Upper lobe of left lung (tissue), 4 donors: ENCODE results near the gene GRID1.

ENCODE experiments used
- CTCF ChIP-seq, 6 experiments: fragments of 450-650 bp in 4 of 6; fragments of 200-600 bp in 2 of 6; sonication (generic) in 2 of 6; IDR thresholded peaks; one replicate each; pipeline ENCODE4 v1.5.1; 2016 to 2019; ENCODE audit warnings: antibody characterized with exemption in 6 of 6
- EP300 ChIP-seq, 4 donors: sonication (generic); formaldehyde crosslinking; IDR thresholded peaks; one replicate each; pipeline ENCODE4 v1.5.1; 2017; ENCODE audit warnings: antibody characterized with exemption in 4 of 4, control low read depth in 2 of 4
- POLR2A ChIP-seq, 4 donors: fragments of 450-650 bp; IDR thresholded peaks; one replicate each; pipeline ENCODE4 v1.5.1; 2016 to 2017; ENCODE audit warnings: antibody characterized with exemption in 4 of 4, mild to moderate bottlenecking in 2 of 4

- no peak for TF ChIP-seq CTCF (IDR thresholded peaks at IDR 0.05)
- no peak for TF ChIP-seq POLR2A (IDR thresholded peaks at IDR 0.05)
- TF ChIP-seq EP300 (IDR thresholded peaks at IDR 0.05), result no peak
Measured at GRCh38 chr10:85859859-85860258, 506.7 kb downstream of the GRID1 start.
